ENCODE measurements around the gene NINJ2.
A peak's percentile ranks its signal among the peaks of the same experiment; 100 is the strongest.
"Not testable (repeated sequence)": the region's sequence is repeated elsewhere in the genome, so short reads cannot be mapped to it uniquely, and the experiment has no call there.

NINJ2 gene

DNA sequence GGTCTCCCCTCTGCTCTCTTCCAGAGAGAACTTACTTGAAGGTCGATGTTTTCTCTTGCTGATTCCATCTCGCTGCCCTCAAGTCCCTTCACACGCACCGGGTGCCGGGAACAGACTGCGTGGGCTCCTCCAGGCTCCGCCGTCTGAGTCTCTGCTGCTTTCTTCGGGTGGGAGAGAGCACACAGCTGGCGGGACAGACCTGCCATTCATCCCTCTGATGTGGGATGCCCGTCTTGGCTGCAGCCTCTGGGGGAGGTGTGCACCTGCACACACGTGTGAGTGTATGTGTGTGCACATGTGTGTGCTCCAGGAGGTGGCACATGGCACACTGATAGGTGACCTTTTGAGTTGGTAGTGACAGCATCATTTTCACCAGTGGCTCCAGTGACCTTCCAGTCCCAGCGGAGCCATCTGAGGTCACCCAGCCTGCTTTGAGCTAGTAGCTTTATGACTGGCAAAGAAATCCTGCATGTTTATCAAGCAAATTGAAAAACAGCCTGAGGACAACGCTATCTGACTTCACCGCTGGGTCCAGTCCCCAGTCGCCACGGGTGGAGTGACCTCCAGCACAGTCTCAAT lies at the start of gene NINJ2:
Gene NINJ2 (minus strand): TSS at position 153 of the 579 bp plus-strand sequence. CDS start 85 bp downstream, at position 68.
- no peak for DNase-seq (ENCODE audit: low read depth in 2 of 2)

- no peak for DNase-seq (ENCODE audit: low read depth in 2 of 2)
These were observed 49.1 kb upstream of the NINJ2 start for GRCh38 chr12:712172-712863.

- no peak for DNase-seq (ENCODE audit: low read depth in 2 of 2)
These were observed 46.3 kb upstream of the NINJ2 start for GRCh38 chr12:709455-710020.

- not testable (repeated sequence) for DNase-seq (ENCODE audit: low read depth in 2 of 2)
These were observed 44.8 kb upstream of the NINJ2 start for GRCh38 chr12:708084-708483.

DNA sequence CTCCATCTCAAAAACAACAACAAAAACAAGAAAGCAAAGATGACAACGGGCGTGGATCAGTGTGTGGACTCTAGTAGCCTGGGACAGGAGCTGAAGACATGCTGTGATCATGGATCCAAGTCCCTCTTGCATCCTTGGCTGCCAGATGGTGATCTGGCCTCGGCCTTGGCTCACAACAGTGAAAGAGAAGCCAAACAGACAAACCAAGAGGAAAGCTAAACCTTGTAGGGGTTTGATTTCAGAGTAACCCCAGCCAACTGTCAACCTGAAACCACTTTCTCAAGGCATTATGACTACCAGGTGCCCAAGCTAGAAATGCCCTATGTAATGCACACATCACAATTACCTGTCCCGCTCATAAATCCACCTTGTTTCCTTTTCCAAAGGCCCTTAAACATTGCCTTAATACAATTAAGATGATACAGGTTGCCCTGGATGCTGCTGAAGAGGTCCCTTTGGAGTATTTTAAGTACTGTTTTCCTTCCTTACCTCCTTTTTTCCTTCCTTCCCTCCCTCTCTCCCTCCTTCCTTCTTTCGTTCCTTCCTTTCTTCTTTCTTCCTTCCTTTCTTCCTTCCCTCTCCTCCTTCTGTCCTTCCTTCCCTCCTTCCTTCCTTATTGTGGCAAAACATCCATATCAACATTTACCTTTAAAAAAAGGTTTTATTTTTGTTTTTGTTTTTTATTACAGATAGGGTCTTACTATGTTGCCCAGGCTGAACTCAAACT lies 41.4 kb upstream of the NINJ2 start:
- no peak for DNase-seq (ENCODE audit: low read depth in 2 of 2)

GRCh38 chr12:701896-702539 lies 38.8 kb upstream of the NINJ2 start:
- no peak for DNase-seq (ENCODE audit: low read depth in 2 of 2)

GRCh38 chr12:700016-700415 lies 36.8 kb upstream of the NINJ2 start:
- DNase-seq (ENCODE audit: low read depth in 2 of 2), result no peak

- DNase-seq (ENCODE audit: low read depth in 2 of 2), result not testable (repeated sequence)
These were observed 35.0 kb upstream of the NINJ2 start for GRCh38 chr12:698222-698621.

- DNase-seq (ENCODE audit: low read depth in 2 of 2), result no peak
These were observed 34.2 kb upstream of the NINJ2 start for GRCh38 chr12:697481-697880.

DNA sequence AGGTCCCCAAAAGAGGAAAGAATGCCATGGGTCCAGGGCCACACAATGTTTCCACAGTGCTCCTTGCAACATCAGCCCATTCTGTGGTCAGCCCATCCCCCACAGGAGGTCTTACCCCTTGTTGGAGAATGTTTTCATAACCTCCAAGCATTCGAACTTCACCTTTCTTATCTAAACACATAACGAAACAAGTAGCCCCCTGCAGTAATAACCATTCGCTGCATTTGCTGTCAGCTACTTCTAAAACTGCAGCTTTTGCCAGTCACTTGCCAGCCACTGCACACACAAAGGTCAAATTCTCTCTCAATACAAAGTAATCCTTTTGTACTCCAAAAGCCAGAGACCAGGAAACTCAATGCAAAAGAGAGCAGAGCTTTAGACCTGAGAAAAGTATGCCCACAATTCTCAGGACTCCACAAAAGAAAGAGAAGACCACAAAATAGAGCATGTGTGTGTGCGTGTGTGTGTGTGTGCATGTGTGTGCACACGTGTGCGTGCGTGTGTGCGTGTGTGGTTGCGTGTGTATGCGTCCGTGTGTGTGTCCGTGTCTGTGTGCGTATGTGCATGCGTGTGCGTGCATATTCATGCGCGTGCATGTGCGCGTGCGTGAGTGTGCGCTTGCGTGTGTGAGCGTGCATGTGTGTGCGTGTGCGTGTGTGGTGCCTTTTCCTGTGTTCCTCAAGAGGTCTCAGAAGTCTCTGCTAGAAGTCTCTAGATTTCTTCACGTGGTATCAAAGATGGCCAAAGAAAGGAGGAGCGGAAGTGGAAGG lies 31.7 kb upstream of the NINJ2 start:
- DNase-seq (ENCODE audit: low read depth in 2 of 2), result no peak

DNA sequence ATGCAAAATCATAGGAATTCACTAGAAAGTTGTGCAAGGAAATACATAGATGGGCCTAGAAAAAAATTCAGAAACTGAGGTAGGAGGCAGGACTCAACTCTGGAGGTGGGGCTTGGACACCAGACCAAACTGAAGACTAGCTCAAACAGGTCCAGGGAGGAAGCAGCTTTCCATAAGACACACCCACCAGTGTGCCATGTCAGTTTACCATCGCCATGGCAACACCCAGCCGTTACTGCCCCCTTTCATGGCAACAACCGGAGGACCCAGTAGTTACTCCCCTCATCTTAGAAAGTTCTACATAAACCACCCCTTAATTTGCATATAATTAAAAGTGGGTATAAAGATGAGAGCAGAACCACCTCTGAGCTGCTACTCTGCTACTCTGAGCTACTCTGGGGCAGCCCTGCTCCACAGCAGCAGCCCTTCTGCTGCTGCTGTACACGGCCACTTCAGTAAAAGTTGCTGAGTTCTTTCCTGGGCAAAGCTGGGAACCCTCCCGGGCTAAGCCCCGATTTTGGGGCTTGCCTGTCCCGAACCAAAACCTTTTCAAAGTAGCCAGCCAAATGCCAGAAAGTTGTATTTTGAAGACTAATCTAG lies 30.8 kb upstream of the NINJ2 start:
- no peak for DNase-seq (ENCODE audit: low read depth in 2 of 2)

DNA sequence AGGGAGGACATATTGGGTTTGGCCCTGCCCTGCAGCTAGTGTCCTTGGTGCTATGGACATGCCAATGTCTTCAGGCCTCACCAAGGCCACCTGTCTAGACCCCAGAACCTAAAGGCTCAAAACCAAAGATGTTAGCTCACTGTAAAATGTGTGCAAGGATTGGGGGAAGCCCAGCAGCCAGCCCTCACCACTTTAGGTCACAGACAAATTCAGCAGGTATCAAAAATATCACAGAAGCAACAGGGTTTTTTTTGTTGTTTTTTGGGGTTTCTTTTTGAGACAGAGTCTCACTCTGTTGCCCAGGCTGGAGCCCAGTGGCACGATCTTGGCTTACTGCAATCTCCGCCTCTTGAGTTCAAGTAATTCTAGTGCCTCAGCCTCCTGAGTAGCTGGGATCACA lies 29.0 kb upstream of the NINJ2 start:
- no peak for DNase-seq (ENCODE audit: low read depth in 2 of 2)

DNA sequence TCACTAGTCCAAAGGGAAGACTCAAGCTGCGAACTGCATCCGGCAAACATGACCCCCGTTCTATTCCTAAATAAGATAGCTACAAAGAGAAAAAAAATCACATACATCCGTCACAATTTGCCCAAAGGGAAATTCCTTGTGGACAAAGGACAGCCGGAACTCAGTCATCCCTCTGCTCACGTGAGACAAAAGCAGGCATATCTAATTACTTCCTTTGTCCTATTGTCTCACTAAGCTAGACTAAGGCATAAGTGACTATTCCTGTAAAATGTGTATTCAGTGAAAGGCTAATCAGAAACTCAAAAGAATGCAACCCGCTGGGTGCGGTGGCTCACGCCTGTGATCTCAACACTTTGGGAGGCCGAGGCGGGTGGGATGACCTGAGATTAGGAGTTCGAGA lies 27.2 kb upstream of the NINJ2 start:
- DNase-seq (ENCODE audit: low read depth in 2 of 2), result no peak

DNA sequence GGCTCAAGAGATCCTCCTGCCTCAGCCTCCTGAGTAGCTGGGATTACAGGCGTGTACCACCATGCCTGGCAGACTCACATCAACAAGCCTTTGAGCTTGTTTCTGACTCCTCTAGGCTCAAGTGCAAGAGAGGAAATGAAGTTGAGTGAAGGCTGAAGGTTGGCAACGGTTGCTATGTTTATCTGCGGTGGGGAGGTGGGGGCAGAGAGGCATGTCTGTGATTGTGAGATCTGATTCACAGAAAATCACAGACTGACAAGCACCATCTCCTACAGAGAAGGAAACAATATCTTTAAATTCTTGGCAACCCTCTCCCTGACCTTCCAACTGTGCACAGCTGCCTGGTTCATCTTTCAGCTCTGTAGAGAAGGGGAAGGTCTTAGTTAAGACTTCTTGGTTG lies 22.1 kb upstream of the NINJ2 start:
- DNase-seq (ENCODE audit: low read depth in 2 of 2), result peak; percentile 67 to 69

DNA sequence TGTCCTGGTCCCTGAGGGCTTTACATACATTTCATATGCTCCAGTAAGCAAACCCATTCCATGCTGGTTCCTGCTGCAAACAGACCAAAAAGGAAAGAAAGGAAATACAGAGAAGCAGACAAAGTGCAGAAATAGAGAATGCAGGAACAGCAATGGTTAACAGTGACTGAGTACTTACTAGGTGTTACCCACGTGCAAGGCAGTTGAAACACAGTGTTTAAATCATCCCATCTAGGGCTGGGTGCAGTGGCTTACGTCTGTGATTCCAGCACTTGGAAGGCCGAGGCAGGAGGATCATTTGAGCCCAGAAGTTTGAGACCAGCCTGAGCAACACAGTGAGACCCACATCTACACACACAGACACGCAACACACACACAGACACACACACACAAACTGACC lies 21.2 kb upstream of the NINJ2 start:
- no peak for DNase-seq (ENCODE audit: low read depth in 2 of 2)

DNA sequence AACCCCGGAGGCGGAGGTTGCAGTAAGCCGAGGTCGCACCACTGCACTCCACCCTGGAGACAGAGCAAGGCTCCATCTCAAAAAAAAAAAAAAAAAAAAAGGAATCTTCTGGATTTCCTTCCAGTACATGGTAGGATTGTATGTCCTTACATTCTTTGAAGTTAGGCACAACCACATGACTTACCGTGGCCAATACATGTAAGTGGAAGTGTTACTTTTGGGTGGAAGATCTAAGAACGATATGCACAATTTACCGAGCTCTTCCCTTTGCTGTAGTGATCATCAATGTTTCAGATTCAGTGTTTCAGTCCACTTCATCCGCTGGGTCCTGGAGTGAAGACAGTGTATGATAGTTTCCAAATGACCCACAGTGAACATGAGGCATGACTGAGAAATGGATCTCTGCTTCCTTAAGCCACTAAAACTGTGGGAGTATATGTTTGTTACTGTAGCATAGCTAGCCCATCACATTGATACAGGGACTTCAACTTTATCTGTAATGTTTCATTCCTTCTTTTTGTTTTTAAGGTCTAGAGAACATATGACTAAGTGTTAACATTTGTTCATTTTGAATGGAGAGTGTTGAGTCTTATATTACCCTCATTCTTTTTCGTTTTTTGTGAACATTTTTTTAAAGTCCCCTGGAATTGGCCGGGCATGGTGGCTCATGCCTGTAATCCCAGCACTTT lies 18.5 kb upstream of the NINJ2 start:
- DNase-seq (ENCODE audit: low read depth in 2 of 2), result no peak

- no peak for DNase-seq (ENCODE audit: low read depth in 2 of 2)
These were observed 15.8 kb upstream of the NINJ2 start for GRCh38 chr12:678747-679712.

GRCh38 chr12:675562-675961 lies 12.3 kb upstream of the NINJ2 start:
- DNase-seq (ENCODE audit: low read depth in 2 of 2), result no peak

DNA sequence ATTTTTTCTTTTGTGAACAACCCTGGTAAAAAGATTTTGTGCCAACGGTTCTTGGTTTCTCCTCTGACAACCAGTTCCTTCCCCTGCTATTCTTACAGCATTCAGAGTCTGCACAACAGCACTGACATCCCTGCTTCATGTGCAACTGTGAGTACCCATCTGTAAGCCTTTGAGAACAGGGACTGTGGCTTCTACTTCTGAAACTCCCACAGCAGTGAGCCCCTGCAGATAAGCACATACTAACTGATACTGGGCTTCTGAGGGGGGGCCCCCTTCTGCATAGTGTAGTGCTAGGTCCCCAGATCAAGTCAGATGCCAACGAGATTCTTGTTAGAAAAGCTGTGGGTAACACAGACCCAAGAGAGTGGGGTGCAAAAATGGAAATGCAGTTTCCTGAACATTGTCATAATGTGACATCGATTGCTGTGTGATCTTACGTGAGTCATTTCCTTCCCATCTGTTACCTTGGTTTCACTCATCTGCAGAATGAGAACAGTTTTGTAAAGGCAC lies 11.1 kb upstream of the NINJ2 start:
- peak; percentile 27 to 30 for DNase-seq (ENCODE audit: low read depth in 2 of 2)
